Ascending aorta (tissue), 2 donors: ENCODE data around the gene SSTR4. TPM values are rescaled to one million over a fixed set of nuclear protein-coding genes. Genes with fewer than 3 reads are reported as not detected.

Experiments
- DNase-seq, 2 donors: peaks; one replicate each; pipeline ENCODE4 v3.0.0-alpha.2; 2019; ENCODE audit warnings: low spot score in 2 of 2
- H3K27ac ChIP-seq, 2 donors: fragments of 200-600 bp; sonication (generic); one replicate each; pipeline ENCODE4 v1.5.1; 2016 to 2017; ENCODE audit warnings: mild to moderate bottlenecking in 1 of 2
- H3K27me3 ChIP-seq: fragments of 200-600 bp; sonication (generic); one replicate; pipeline ENCODE4 v1.5.1; 2017
- H3K36me3 ChIP-seq, 2 donors: fragments of 200-600 bp; sonication (generic); one replicate each; pipeline ENCODE4 v1.5.1; 2016
- H3K4me1 ChIP-seq, 2 donors: fragments of 200-600 bp; sonication (generic); one replicate each; pipeline ENCODE4 v1.5.1; 2016 to 2017; ENCODE audit warnings: mild to moderate bottlenecking in 1 of 2
- H3K4me3 ChIP-seq, 2 donors: fragments of 200-600 bp; sonication (generic); one replicate each; pipeline ENCODE4 v1.5.1; 2016 to 2017; ENCODE audit warnings: mild to moderate bottlenecking in 1 of 2
- H3K9me3 ChIP-seq, 2 donors: fragments of 200-600 bp; sonication (generic); one replicate each; pipeline ENCODE4 v1.5.1; 2016
- intact Hi-C: fragments of 100-400 bp; cut with DNase I; formaldehyde crosslinking; loops from one replicate; pipeline ENCODE4 v1.15.1; 2023
- total RNA-seq: library from RNA; depleted of rRNA; stranded (reverse); fragments of >200 nt; gene quantifications from one replicate; pipeline ENCODE4 v1.1.0, GENCODE V29; 2016
- TF ChIP-seq, protein P1 (sequence below), 3 experiments: fragments of 200-600 bp in 2 of 3; fragments of 450-650 bp in 1 of 3; sonication (generic) in 2 of 3; IDR thresholded peaks; one replicate each; pipeline ENCODE4 v1.5.1; 2016 to 2019; ENCODE audit warnings: antibody characterized with exemption in 3 of 3, mild to moderate bottlenecking in 1 of 3, moderate library complexity in 1 of 3

SSTR4 gene
- total RNA-seq, 1 donor from 2014 or later: not detected

- Histone ChIP-seq H3K27ac (no peak overlapping the region), H3K27me3 (no peaks in the 10 kb centered on the region), H3K4me3 (no peak overlapping the region), H3K9me3 (no peaks in the 10 kb centered on the region), H3K4me1 (no peaks in the 10 kb centered on the region), H3K36me3 (no peaks in the 10 kb centered on the region)
- DNase-seq: no peak
- intact Hi-C loops: no loop called here
- TF ChIP-seq, protein P1, sequence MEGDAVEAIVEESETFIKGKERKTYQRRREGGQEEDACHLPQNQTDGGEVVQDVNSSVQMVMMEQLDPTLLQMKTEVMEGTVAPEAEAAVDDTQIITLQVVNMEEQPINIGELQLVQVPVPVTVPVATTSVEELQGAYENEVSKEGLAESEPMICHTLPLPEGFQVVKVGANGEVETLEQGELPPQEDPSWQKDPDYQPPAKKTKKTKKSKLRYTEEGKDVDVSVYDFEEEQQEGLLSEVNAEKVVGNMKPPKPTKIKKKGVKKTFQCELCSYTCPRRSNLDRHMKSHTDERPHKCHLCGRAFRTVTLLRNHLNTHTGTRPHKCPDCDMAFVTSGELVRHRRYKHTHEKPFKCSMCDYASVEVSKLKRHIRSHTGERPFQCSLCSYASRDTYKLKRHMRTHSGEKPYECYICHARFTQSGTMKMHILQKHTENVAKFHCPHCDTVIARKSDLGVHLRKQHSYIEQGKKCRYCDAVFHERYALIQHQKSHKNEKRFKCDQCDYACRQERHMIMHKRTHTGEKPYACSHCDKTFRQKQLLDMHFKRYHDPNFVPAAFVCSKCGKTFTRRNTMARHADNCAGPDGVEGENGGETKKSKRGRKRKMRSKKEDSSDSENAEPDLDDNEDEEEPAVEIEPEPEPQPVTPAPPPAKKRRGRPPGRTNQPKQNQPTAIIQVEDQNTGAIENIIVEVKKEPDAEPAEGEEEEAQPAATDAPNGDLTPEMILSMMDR (IDR thresholded peaks at IDR 0.05): no peak
Measured at GRCh38 chr20:22999756-23000155, 35.4 kb upstream of the SSTR4 start.

- Histone ChIP-seq H3K27ac (no peak overlapping the region), H3K27me3 (no peaks in the 10 kb centered on the region), H3K4me1 (no peaks in the 10 kb centered on the region), H3K9me3 (no peaks in the 10 kb centered on the region), H3K36me3 (no peaks in the 10 kb centered on the region), H3K4me3 (no peak overlapping the region)
- no peak for DNase-seq
- TF ChIP-seq, protein P1 (IDR thresholded peaks at IDR 0.05): no peak
- intact Hi-C loops: no loop called here
Measured at GRCh38 chr20:23000232-23000947, 34.7 kb upstream of the SSTR4 start.

- Histone ChIP-seq H3K9me3 (no peaks in the 10 kb centered on the region), H3K4me1 (no peaks in the 10 kb centered on the region), H3K4me3 (no peak overlapping the region), H3K27me3 (no peaks in the 10 kb centered on the region), H3K27ac (no peak overlapping the region), H3K36me3 (no peaks in the 10 kb centered on the region)
- TF ChIP-seq, protein P1 (IDR thresholded peaks at IDR 0.05): no peak
- intact Hi-C loops: no loop called here
- no peak for DNase-seq
Measured at GRCh38 chr20:23002276-23002675, 32.8 kb upstream of the SSTR4 start.

DNA sequence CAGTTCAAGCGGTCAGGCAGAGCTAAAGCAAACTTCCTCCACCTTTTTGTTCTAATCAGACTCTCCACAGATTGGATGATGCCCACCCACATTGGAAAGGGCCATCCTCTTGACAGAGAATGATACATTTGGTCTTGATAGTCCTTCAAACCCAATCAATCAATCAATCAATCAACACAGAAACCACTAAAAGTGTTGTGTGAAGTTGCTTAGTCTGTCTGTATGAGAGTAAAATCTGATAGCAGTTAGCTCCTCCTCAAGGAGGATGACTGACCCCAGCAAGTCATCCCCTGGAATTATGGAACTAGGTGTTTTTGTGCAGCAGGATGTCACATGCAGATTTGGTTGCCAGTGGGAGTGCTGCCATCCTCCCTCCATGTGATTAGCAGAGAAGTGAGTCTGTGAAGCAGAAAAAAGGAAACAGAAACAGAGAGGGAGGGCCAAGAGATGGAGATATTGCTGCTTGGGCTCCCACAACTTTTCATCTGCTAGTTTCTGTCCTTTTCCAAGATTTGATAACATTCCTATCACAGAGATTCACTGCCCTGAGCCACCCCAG lies 32.0 kb upstream of the SSTR4 start:
- intact Hi-C loops: no loop called here

DNA sequence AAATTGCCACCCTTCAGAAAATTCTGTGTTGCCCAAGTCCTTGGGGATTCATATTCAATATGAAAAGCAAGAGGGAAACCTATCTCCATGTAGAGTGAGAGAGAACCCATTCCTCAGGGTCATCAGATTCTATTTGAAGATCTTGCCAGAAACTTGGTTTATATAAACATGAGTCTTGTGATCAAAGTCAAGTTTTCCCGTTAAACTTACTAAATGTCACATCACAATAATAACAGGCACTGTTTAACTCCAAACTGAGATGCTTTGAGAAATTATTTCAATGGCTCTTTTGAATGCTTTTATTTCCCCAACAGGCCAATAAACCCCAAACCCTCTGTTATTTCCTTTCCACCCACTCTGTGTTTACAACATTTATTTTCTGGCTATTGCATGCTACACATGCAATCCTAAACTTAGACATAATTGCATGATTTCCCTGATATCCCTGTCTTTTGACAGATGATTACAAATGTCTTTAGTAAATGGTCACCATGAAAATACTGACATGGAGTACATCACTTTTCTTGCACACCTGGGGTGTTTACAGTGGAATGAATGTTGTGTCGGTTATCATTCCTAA lies 31.1 kb upstream of the SSTR4 start:
- Histone ChIP-seq H3K27me3 (no peaks in the 10 kb centered on the region), H3K4me1 (no peaks in the 10 kb centered on the region), H3K27ac (no peak overlapping the region), H3K4me3 (no peak overlapping the region), H3K36me3 (no peaks in the 10 kb centered on the region), H3K9me3 (no peaks in the 10 kb centered on the region)
- intact Hi-C loops: no loop called here
- TF ChIP-seq, protein P1 (IDR thresholded peaks at IDR 0.05): no peak
- no peak for DNase-seq

More for the DNA sequence above, 32.0 kb upstream of the SSTR4 start:
- Histone ChIP-seq H3K4me1 (no peaks in the 10 kb centered on the region), H3K36me3 (no peaks in the 10 kb centered on the region), H3K4me3 (no peak overlapping the region), H3K27ac (no peak overlapping the region), H3K27me3 (no peaks in the 10 kb centered on the region), H3K9me3 (no peaks in the 10 kb centered on the region)
- TF ChIP-seq, protein P1 (IDR thresholded peaks at IDR 0.05): no peak
- no peak for DNase-seq
